Measurements from ENCODE around the gene CDH4. TPM values are rescaled to one million over a fixed set of nuclear protein-coding genes. Genes with fewer than 3 reads are reported as not detected.

The CDH4 gene
- total RNA-seq, 1 donor from 2014 or later = 1.1 TPM

- no peak for DNase-seq
Measured at GRCh38 chr20:61519488-61519887, 267.4 kb downstream of the CDH4 start.

- DNase-seq = no peak
Measured at GRCh38 chr20:61520076-61520892, 268.2 kb downstream of the CDH4 start.

GRCh38 chr20:61520893-61521460 lies 268.9 kb downstream of the CDH4 start:
- peak; percentile 71 for DNase-seq

- no peak for DNase-seq
Measured at GRCh38 chr20:61521687-61522420, 269.8 kb downstream of the CDH4 start.

GRCh38 chr20:61522498-61523090 lies 270.5 kb downstream of the CDH4 start:
- DNase-seq = no peak

- DNase-seq = no peak
Measured at GRCh38 chr20:61523145-61523544, 271.1 kb downstream of the CDH4 start.

- DNase-seq = peak; percentile 18
Measured at GRCh38 chr20:61524951-61525666, 273.0 kb downstream of the CDH4 start.

- DNase-seq = no peak
Measured at GRCh38 chr20:61525781-61526431, 273.8 kb downstream of the CDH4 start.

GRCh38 chr20:61526907-61527306 lies 274.8 kb downstream of the CDH4 start:
- no peak for DNase-seq

- no peak for DNase-seq
Measured at GRCh38 chr20:61527626-61528025, 275.6 kb downstream of the CDH4 start.

GRCh38 chr20:61528591-61528990 lies 276.5 kb downstream of the CDH4 start:
- no peak for DNase-seq

GRCh38 chr20:61529354-61529753 lies 277.3 kb downstream of the CDH4 start:
- DNase-seq = no peak

- no peak for DNase-seq
Measured at GRCh38 chr20:61531553-61532345, 279.7 kb downstream of the CDH4 start.

GRCh38 chr20:61532736-61533135 lies 280.7 kb downstream of the CDH4 start:
- DNase-seq = no peak

GRCh38 chr20:61533231-61533631 lies 281.2 kb downstream of the CDH4 start:
- no peak for DNase-seq

GRCh38 chr20:61534346-61534745 lies 282.3 kb downstream of the CDH4 start:
- no peak for DNase-seq

- DNase-seq = no peak
Measured at GRCh38 chr20:61535091-61535490, 283.0 kb downstream of the CDH4 start.

GRCh38 chr20:61535536-61535935 lies 283.5 kb downstream of the CDH4 start:
- DNase-seq = no peak

GRCh38 chr20:61535956-61536355 lies 283.9 kb downstream of the CDH4 start:
- no peak for DNase-seq

- no peak for DNase-seq
Measured at GRCh38 chr20:61536671-61537070, 284.6 kb downstream of the CDH4 start.
